NB4 (cell line): ENCODE data around the gene TPRG1L.

Experiments used
- DNase-seq: peaks from one replicate; pipeline ENCODE4 v3.0.0; 2010; ENCODE audit warnings: low read depth
- H3K4me3 ChIP-seq: one replicate; pipeline ENCODE4 v1.5.1; 2011; ENCODE audit warnings: mild to moderate bottlenecking, low read depth, low read length, moderate library complexity
- MYC ChIP-seq: IDR thresholded peaks from 2 replicates; pipeline ENCODE4 v1.6.1; 2011; ENCODE audit warnings: low read depth, low read length
- POLR2A ChIP-seq: IDR thresholded peaks from 2 replicates; pipeline ENCODE4 v1.6.1; 2011; ENCODE audit warnings: mild to moderate bottlenecking; ENCODE audit not compliant: insufficient read length; ENCODE audit errors: extremely low read depth
- TF ChIP-seq, protein P1 (sequence below): IDR thresholded peaks from one replicate; pipeline ENCODE4 v1.5.1; 2012; ENCODE audit warnings: low read depth, low read length
- TF ChIP-seq, protein P2 (sequence below): IDR thresholded peaks from 2 replicates; pipeline ENCODE4 v1.6.1; 2011; ENCODE audit warnings: low read depth, low read length

TPRG1L gene

DNA sequence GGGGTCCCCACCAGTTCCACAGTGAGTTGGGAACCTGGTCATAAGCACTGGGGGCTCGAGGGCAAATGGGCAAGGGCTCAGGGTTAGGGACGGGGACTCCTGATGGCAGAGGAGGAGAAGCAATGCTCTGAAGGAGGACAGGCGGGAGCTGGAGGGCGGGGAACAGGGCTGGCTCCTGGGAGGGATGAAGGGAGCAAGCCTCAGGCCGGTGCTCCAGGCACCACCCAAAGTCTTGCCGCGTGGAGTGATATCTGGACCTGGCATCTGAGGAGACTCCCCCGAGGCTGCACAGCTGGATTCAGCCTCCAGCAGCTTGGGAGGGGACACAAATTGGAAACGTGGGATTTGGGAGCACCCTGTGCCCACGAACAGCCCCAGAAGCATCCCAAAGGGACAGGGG, 24.5 kb upstream of the TPRG1L start:
- no peak for DNase-seq
- TF ChIP-seq, protein P1, sequence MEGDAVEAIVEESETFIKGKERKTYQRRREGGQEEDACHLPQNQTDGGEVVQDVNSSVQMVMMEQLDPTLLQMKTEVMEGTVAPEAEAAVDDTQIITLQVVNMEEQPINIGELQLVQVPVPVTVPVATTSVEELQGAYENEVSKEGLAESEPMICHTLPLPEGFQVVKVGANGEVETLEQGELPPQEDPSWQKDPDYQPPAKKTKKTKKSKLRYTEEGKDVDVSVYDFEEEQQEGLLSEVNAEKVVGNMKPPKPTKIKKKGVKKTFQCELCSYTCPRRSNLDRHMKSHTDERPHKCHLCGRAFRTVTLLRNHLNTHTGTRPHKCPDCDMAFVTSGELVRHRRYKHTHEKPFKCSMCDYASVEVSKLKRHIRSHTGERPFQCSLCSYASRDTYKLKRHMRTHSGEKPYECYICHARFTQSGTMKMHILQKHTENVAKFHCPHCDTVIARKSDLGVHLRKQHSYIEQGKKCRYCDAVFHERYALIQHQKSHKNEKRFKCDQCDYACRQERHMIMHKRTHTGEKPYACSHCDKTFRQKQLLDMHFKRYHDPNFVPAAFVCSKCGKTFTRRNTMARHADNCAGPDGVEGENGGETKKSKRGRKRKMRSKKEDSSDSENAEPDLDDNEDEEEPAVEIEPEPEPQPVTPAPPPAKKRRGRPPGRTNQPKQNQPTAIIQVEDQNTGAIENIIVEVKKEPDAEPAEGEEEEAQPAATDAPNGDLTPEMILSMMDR, result no peak
- TF ChIP-seq, protein P2, sequence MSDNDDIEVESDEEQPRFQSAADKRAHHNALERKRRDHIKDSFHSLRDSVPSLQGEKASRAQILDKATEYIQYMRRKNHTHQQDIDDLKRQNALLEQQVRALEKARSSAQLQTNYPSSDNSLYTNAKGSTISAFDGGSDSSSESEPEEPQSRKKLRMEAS, result no peak
- TF ChIP-seq POLR2A, result no peak
- no peak for TF ChIP-seq MYC
- no peak overlapping the region for H3K4me3 ChIP-seq

DNA sequence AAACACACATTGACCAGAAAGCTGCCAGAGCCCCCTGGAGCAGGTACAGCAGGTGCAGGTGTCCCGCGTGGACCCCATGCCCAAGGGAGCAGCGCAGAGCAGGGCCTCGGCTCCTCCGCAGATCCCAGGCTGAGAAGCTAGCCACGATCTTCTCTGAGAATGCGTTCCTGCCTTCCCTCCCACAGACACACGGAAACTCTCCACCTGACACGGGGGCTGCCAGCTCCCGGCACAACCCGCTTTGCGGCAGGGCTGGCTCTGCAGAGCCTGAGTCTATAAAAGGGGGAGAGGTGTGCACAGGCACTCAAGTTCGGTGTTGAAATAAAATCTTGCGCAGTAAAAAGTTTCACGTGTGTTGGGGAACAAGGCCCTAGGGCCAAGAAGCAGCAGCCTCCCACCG, 23.1 kb upstream of the TPRG1L start:
- H3K4me3 ChIP-seq, result no peak overlapping the region
- no peak for DNase-seq
- TF ChIP-seq POLR2A (no peak), MYC (peak; percentile 10; the same call in 1 of the 2 replicates)

DNA sequence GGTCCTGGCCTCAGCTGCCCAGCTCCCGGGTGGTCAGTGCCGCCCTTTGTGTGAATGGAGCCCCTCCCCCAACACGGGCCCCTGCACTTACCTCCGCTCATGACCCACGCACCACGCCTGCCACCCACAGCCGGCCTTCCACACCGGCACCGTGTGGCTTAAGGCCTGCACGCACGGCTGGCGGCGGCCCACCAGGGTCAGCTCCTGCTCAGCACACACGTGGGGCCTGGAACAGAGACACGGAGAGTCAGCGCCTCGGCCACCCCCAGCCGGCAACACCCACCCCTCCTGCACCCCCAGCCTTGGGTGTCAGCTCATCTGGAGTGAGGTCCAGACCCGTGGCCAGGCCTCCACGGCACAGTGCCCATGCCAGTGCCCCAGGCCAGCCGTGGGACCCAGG, 22.4 kb upstream of the TPRG1L start:
- no peak for TF ChIP-seq POLR2A
- H3K4me3 ChIP-seq, result no peak overlapping the region

DNA sequence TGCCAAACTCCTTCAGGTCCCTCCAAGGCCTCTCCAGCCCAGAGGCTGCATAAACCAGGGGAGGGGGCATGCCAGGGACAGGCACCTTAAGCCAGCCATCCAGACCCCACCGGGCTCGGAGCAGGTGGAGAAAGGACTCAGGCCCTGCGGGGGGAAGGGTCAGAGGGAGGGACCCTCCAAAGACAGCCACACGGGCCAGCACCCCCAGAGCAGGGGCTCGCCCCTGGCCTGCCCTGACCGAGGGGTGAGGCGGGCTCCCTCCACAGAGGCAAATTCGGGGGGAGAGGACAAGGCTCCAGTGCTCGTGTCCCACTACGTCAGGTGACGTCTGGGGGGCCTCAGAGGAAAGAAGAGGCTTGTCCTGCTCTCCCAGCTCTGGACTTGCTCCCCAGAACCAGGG, 21.7 kb upstream of the TPRG1L start:
- no peak overlapping the region for H3K4me3 ChIP-seq
- no peak for DNase-seq
- TF ChIP-seq, protein P2, result no peak
- TF ChIP-seq MYC, result no peak
- TF ChIP-seq, protein P1, result no peak
- no peak for TF ChIP-seq POLR2A

More for the DNA sequence above, 22.4 kb upstream of the TPRG1L start:
- no peak for DNase-seq

DNA sequence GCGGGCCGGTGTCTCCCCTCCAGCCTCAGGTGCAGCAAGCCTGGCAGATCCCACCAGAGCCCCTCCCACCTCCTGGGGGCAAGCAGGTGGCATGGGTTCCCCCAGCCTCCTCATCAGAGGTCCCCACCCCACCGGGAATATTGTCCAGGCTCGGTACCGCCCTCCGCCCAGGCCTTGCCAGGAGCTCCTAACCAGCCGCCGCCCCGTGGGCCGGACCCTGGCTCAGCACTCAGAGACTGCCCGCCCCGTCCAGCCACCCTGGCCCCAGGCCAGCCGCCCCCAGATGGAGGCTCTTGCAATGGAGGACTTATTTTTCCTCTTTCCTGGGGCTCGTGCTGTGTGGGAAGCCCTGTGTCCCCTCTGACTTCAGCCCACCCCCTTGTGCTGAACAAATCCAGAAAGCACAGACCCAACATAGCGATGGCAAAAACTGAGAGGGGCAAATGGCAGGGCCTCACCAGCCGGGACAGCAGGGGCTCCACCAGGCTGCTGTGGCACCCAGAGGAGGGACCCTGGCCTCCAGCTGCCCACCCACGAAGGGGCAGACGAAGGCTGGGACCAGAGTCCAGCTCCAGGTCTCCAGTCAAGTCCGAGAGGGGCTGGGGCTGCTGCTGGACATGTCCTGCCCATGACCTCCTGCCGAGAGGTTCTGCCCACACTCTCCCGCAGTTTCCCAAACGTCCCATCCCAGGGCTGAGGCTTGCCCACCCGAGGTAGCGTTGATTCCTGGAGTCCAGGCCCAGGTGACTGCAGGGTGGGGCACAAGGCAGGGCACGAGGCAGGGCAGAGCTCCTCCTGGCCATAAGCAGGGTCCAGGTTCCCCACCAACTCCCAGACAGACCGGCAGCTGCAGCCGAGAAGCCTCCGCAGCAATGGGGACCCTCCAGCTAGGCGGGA, 21.0 kb upstream of the TPRG1L start:
- TF ChIP-seq, protein P1, result no peak
- TF ChIP-seq, protein P2, result no peak
- TF ChIP-seq MYC, result no peak
- no peak for TF ChIP-seq POLR2A
- no peak for DNase-seq
- H3K4me3 ChIP-seq, result no peak overlapping the region

DNA sequence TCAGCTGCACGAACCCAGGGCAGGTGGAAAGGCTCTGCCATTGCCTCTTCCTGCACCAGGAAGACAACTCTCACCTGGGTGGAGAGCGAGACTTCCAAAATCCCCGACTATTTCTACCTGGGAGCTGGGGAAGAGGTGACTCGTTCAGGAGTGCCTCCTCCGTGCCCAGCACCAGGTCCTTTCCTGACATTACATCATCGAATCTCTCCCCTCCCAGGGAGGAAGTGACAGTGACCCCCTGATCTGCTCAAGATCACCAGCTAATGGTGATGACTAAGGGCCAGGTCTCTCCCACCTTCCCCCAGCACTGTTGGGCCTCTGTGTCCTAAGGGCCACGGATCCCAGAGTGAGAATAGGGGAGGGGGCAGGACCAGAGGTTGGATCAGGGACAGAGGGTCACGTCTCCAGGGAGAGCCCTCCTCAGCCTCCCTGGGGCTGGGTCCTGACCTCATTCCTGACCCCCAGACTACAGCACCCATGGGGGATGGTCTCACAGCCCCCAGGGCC, 20.3 kb upstream of the TPRG1L start:
- no peak overlapping the region for H3K4me3 ChIP-seq
- DNase-seq, result peak; percentile 32
- TF ChIP-seq, protein P2, result no peak
- no peak for TF ChIP-seq MYC
- TF ChIP-seq, protein P1, result no peak
- no peak for TF ChIP-seq POLR2A
